Measurements from ENCODE around the gene ASB9. TPM values are rescaled to one million over a fixed set of nuclear protein-coding genes. Genes with fewer than 3 reads are reported as not detected.

The ASB9 gene
- total and polyA plus RNA-seq, 2 of the 8 experiments (the other 6 are each of a cell fraction or from before 2014, with no cell fraction given): 0.54 to 1.2 TPM

GRCh38 chrX:15240414-15240813, 29.5 kb downstream of the ASB9 start:
- Histone ChIP-seq H4K91ac (replicated peaks; ENCODE audit: insufficient read length, low read length) (no peak overlapping the region), H4K8ac (ENCODE audit: extremely low read depth, insufficient read depth, low read length) (no peak overlapping the region), H3K27me3 (replicated peaks in 1 of 4; ENCODE audit: control insufficient read depth in 3 of 4, extremely low read depth in 1 of 4, insufficient read depth in 3 of 4, low read length in 3 of 4) (no peaks in the 10 kb centered on the region), H3K4me3 (ENCODE audit: extremely low read depth in 1 of 4, insufficient read depth in 2 of 4, low read depth in 3 of 4, low read length in 4 of 4) (no peak overlapping the region), H2AFZ (ENCODE audit: low read length) (no peak overlapping the region), H3K9ac (replicated peaks in 1 of 4; ENCODE audit: extremely low read depth in 1 of 4, low read depth in 3 of 4, low read length in 3 of 4) (no peak overlapping the region), H3K23me2 (ENCODE audit: low read depth, low read length) (no peaks in the 10 kb centered on the region), H3K79me1 (ENCODE audit: low read depth, low read length) (no peaks in the 10 kb centered on the region), H2AK5ac (ENCODE audit: low read depth, low read length) (no peak overlapping the region), H3K79me2 (ENCODE audit: control insufficient read depth in 1 of 2, insufficient read depth in 2 of 2, low read length in 2 of 2) (no peaks in the 10 kb centered on the region), H2BK15ac (ENCODE audit: low read length) (no peak overlapping the region), H3K36me3 (ENCODE audit: control insufficient read depth in 2 of 4, insufficient read depth in 4 of 4, low read length in 3 of 4) (no peaks in the 10 kb centered on the region), H3K4me1 (replicated peaks in 1 of 4; ENCODE audit: control insufficient read depth in 3 of 4, insufficient read depth in 4 of 4, low read length in 3 of 4) (no peaks in the 10 kb centered on the region), H4K20me1 (replicated peaks in 1 of 2; ENCODE audit: control insufficient read depth in 1 of 2, insufficient read depth in 2 of 2, low read length in 2 of 2) (no peaks in the 10 kb centered on the region), H2BK120ac (replicated peaks; ENCODE audit: low read depth, low read length) (no peak overlapping the region), H2BK5ac (ENCODE audit: low read depth, low read length) (no peak overlapping the region), H3K27ac (ENCODE audit: low read depth, low read length) (no peak overlapping the region), H3K56ac (replicated peaks; ENCODE audit: insufficient read length, low read depth, low read length) (no peak overlapping the region), H3K4ac (replicated peaks; ENCODE audit: insufficient read length, low read depth, low read length) (no peak overlapping the region), H3K14ac (ENCODE audit: insufficient read length) (no peak overlapping the region), H2BK20ac (ENCODE audit: low read length) (no peak overlapping the region), H3K4me2 (ENCODE audit: insufficient read depth in 1 of 2, low read depth in 2 of 2, low read length in 2 of 2) (no peak overlapping the region), H3K9me3 (ENCODE audit: insufficient read depth in 2 of 2, low read depth in 1 of 2, low read length in 1 of 2) (no peaks in the 10 kb centered on the region), H4K5ac (ENCODE audit: insufficient read length, low read depth, low read length) (no peak overlapping the region), H3K23ac (ENCODE audit: insufficient read length) (no peak overlapping the region), H2BK12ac (ENCODE audit: low read depth, low read length) (no peak overlapping the region), H3K18ac (ENCODE audit: extremely low read depth, low read length) (no peak overlapping the region)
- DNase-seq (ENCODE audit: low read depth in 1 of 2, low spot score in 2 of 2) (no peak), FAIRE-seq (no peak)
- CTCF ChIA-PET (ENCODE audit: partially characterized antibody): interaction anchor here (0.8 to 1.3 kb wide), 2 partner anchors 97 to 415 kb away, joined by 3 to 5 read pairs; no protein-coding TSS in a partner anchor
- WGBS, 2 experiments (ENCODE audit: extremely low coverage in 1 of 2, insufficient coverage in 1 of 2, insufficient read length in 1 of 2, insufficient replicate concordance in 2 of 2, low coverage in 1 of 2, low lambda C conversion rate in 2 of 2, missing lambda C conversion rate in 1 of 2): 94% methylated on average over 2 of the region's 5 CpGs; no CpG with 5 or more reads in 1 of the 2 experiments
- POLR2A ChIA-PET (ENCODE audit: partially characterized antibody): no interaction called here
- TF ChIP-seq PHF8 (conservative IDR thresholded peaks at IDR 0.05; ENCODE audit: low read depth, low read length): no peak
- TF ChIP-seq EZH2 (IDR thresholded peaks at IDR 0.05; ENCODE audit: low read depth, low read length, severe bottlenecking): no peak
- TF ChIP-seq MAFK (IDR thresholded peaks at IDR 0.05; ENCODE audit: low read depth, low read length): no peak
- no peak for TF ChIP-seq POU5F1 (IDR thresholded peaks at IDR 0.05; ENCODE audit: low read depth, low read length)
- no peak for TF ChIP-seq JUN (IDR thresholded peaks at IDR 0.05; ENCODE audit: low read depth, low read length)
- TF ChIP-seq ATF3 (IDR thresholded peaks at IDR 0.05; ENCODE audit: insufficient read depth, low read depth, low read length): no peak
- no peak for TF ChIP-seq RBBP5 (IDR thresholded peaks at IDR 0.05; ENCODE audit: borderline replicate concordance, low read depth, low read length)
- no peak for TF ChIP-seq EP300 (IDR thresholded peaks at IDR 0.05; ENCODE audit: borderline replicate concordance in 1 of 2, low read depth in 2 of 2, low read length in 2 of 2)
- TF ChIP-seq NRF1 (IDR thresholded peaks at IDR 0.05; ENCODE audit: low read depth, low read length): no peak
- no peak for TF ChIP-seq RFX5 (IDR thresholded peaks at IDR 0.05; ENCODE audit: borderline replicate concordance, low read depth, low read length)
- TF ChIP-seq SRF (IDR thresholded peaks at IDR 0.05; ENCODE audit: low read depth, low read length): no peak
- no peak for TF ChIP-seq BCL11A (IDR thresholded peaks at IDR 0.05; ENCODE audit: low read depth in 2 of 2, low read length in 2 of 2)
- no peak for TF ChIP-seq RNF2 (IDR thresholded peaks at IDR 0.05; ENCODE audit: borderline replicate concordance, low read depth, low read length, missing control alignments, poor library complexity, severe bottlenecking)
